A673 (cell line): ENCODE results near the gene PRPF6. TPM values are rescaled to one million over a fixed set of nuclear protein-coding genes. Genes with fewer than 3 reads are reported as not detected.

Experiments used
- BruUV-seq: library from RNA; stranded (reverse); fragments of 400-500 nt; replicated peaks from 2 replicates; lab custom pipeline; 2021; lab: Mats Ljungman, UMichigan
- CTCF ChIA-PET: fragments of 300-600 bp; sonication (Branson Sonifier 250); formaldehyde crosslinking; loops from one replicate; lab custom pipeline; 2022; ENCODE audit warnings: antibody characterized with exemption; lab: Charles Lee
- POLR2A ChIA-PET: fragments of 300-600 bp; sonication (Branson Sonifier 250); formaldehyde crosslinking; loops from one replicate; lab custom pipeline; 2022; ENCODE audit warnings: antibody characterized with exemption; ENCODE audit not compliant: low non-redundant PET; lab: Charles Lee
- DNase-seq: peaks from one replicate; pipeline ENCODE4 v3.0.0-alpha.2; 2015; ENCODE audit warnings: low spot score
- H3K27ac ChIP-seq: fragments of 200-600 bp; sonication (generic); 2 replicates; pipeline ENCODE4 v1.5.1; 2016; ENCODE audit warnings: mixed run types, low read depth, mild to moderate bottlenecking, mixed read lengths, antibody characterized with exemption, low read length; ENCODE audit not compliant: poor library complexity, severe bottlenecking
- H3K27me3 ChIP-seq: fragments of 200-600 bp; sonication (generic); replicated peaks from 2 replicates; pipeline ENCODE4 v1.6.1; 2017; ENCODE audit warnings: mixed run types, low read depth, mild to moderate bottlenecking, mixed read lengths, antibody characterized with exemption, low read length; ENCODE audit not compliant: insufficient read depth, poor library complexity
- H3K36me3 ChIP-seq: fragments of 200-600 bp; sonication (generic); 2 replicates; pipeline ENCODE4 v1.6.1; 2016; ENCODE audit warnings: mixed run types, mild to moderate bottlenecking, mixed read lengths, antibody characterized with exemption, low read length; ENCODE audit not compliant: insufficient read depth, poor library complexity, severe bottlenecking
- H3K4me1 ChIP-seq: fragments of 200-600 bp; sonication (generic); 2 replicates; pipeline ENCODE4 v1.6.1; 2017; ENCODE audit warnings: mixed run types, mild to moderate bottlenecking, mixed read lengths, antibody characterized with exemption, low read length; ENCODE audit not compliant: insufficient read depth, poor library complexity, severe bottlenecking
- H3K4me3 ChIP-seq: fragments of 200-600 bp; sonication (generic); 2 replicates; pipeline ENCODE4 v1.5.1; 2016; ENCODE audit warnings: low read depth, mixed run types, mild to moderate bottlenecking, mixed read lengths, low read length; ENCODE audit not compliant: poor library complexity, severe bottlenecking
- H3K9me3 ChIP-seq: fragments of 200-600 bp; sonication (generic); 2 replicates; pipeline ENCODE4 v1.6.1; 2016; ENCODE audit warnings: mixed run types, low read depth, mild to moderate bottlenecking, mixed read lengths, antibody characterized with exemption, low read length; ENCODE audit not compliant: poor library complexity, severe bottlenecking
- CTCF ChIP-seq: fragments of 300-800, 200-600 bp; sonication (generic); conservative IDR thresholded peaks from 2 replicates; pipeline ENCODE4 v1.5.1; 2017; ENCODE audit warnings: low read depth, mild to moderate bottlenecking, antibody characterized with exemption, low read length, moderate library complexity, mixed read lengths
- EZH2 ChIP-seq: fragments of 200-600 bp; sonication (generic); IDR thresholded peaks from 2 replicates; pipeline ENCODE4 v1.6.1; 2017; ENCODE audit warnings: borderline replicate concordance, low read depth, mild to moderate bottlenecking, mixed read lengths, antibody characterized with exemption, low read length; ENCODE audit not compliant: poor library complexity, severe bottlenecking
- intact Hi-C: fragments of 100-400 bp; cut with micrococcal nuclease; formaldehyde crosslinking; loops from one replicate; pipeline ENCODE4 v1.10.0; 2022; ENCODE audit not compliant: unreplicated experiment
- total RNA-seq: library from RNA; stranded (reverse); gene quantifications from 2 replicates; pipeline ENCODE4 v1.2.3, GENCODE V29; 2021

The PRPF6 gene
- total RNA-seq, 1 experiment from 2014 or later: 86.3 TPM

- peaks cover 41% of the 10 kb centered on the region for H3K36me3 ChIP-seq
- CTCF ChIA-PET: no interaction called here
- POLR2A ChIA-PET: no interaction called here
Observed at GRCh38 chr20:63932606-63933160, 48.2 kb upstream of the PRPF6 start.

GRCh38 chr20:63933646-63934045 is 47.3 kb upstream of the PRPF6 start:
- Histone ChIP-seq H3K27me3 (no peaks in the 10 kb centered on the region), H3K9me3 (no peaks in the 10 kb centered on the region), H3K4me1 (no peaks in the 10 kb centered on the region), H3K36me3 (peaks cover 33% of the 10 kb centered on the region), H3K4me3 (no peak overlapping the region), H3K27ac (no peak overlapping the region)
- ChIA-PET CTCF (no interaction called here), POLR2A (no interaction called here)
- DNase-seq: no peak
- intact Hi-C loops: no loop called here
- no TSS peak for BruUV-seq
- no peak for TF ChIP-seq EZH2

More at GRCh38 chr20:63932606-63933160, 48.2 kb upstream of the PRPF6 start:
- no peaks in the 10 kb centered on the region for H3K4me1 ChIP-seq
- H3K4me3 ChIP-seq: no peak overlapping the region
- H3K27me3 ChIP-seq: no peaks in the 10 kb centered on the region
- no peaks in the 10 kb centered on the region for H3K9me3 ChIP-seq
- TF ChIP-seq CTCF (no peak), EZH2 (no peak)
- no TSS peak for BruUV-seq
- DNase-seq: no peak
- no peak overlapping the region for H3K27ac ChIP-seq
- intact Hi-C loops: no loop called here

- TF ChIP-seq CTCF (peak; percentile 46), EZH2 (no peak)
Observed at GRCh38 chr20:63934271-63935068, 46.5 kb upstream of the PRPF6 start.

More at GRCh38 chr20:63934271-63935068, 46.5 kb upstream of the PRPF6 start:
- no peak for DNase-seq
- Histone ChIP-seq H3K4me3 (no peak overlapping the region), H3K36me3 (peaks cover 29% of the 10 kb centered on the region), H3K27ac (no peak overlapping the region), H3K27me3 (no peaks in the 10 kb centered on the region), H3K9me3 (no peaks in the 10 kb centered on the region), H3K4me1 (no peaks in the 10 kb centered on the region)
- ChIA-PET CTCF (interaction anchor here (0.6 kb wide), 1 partner anchor 494 kb away, joined by 3 read pairs; no protein-coding TSS in a partner anchor), POLR2A (no interaction called here)
- intact Hi-C loops: no loop called here
- BruUV-seq: no TSS peak
